ENCODE results near the gene CFAP61. TPM values are rescaled to one million over a fixed set of nuclear protein-coding genes. Genes with fewer than 3 reads are reported as not detected.

CFAP61 gene
- total RNA-seq, 6 experiments from 2014 or later: 0.26 TPM; not detected in 5

GRCh38 chr20:20225325-20226043 is 173.2 kb downstream of the CFAP61 start:
- Mint-ChIP-seq H3K27me3 (ENCODE audit: insufficient read depth) (no peaks in the 10 kb centered on the region; the same call in 1 of the 2 replicates), H3K27ac (no peak overlapping the region), H3K4me3 (no peak overlapping the region), H3K9me3 (no peaks in the 10 kb centered on the region; the same call in 1 of the 2 replicates), H3K36me3 (ENCODE audit: low read depth) (no peaks in the 10 kb centered on the region), H3K4me1 (ENCODE audit: low read depth) (no peaks in the 10 kb centered on the region)
- TF ChIP-seq CTCF (IDR thresholded peaks at IDR 0.05): no peak
- DNase-seq: no peak

- no peaks in the 10 kb centered on the region; the same call in 1 of the 2 replicates for H3K9me3 Mint-ChIP-seq
- H3K27me3 Mint-ChIP-seq (ENCODE audit: insufficient read depth): peaks cover under 1% of the 10 kb centered on the region
- no peaks in the 10 kb centered on the region for H3K36me3 Mint-ChIP-seq (ENCODE audit: low read depth)
- no peak for TF ChIP-seq CTCF (IDR thresholded peaks at IDR 0.05)
- no peaks in the 10 kb centered on the region for H3K4me1 Mint-ChIP-seq (ENCODE audit: low read depth)
- no peak overlapping the region for H3K4me3 Mint-ChIP-seq
- DNase-seq: no peak
- H3K27ac Mint-ChIP-seq: no peak overlapping the region
Measured at GRCh38 chr20:20226554-20226953, 174.2 kb downstream of the CFAP61 start.

GRCh38 chr20:20227013-20227571 is 174.8 kb downstream of the CFAP61 start:
- TF ChIP-seq CTCF (IDR thresholded peaks at IDR 0.05): no peak
- no peaks in the 10 kb centered on the region for H3K4me1 Mint-ChIP-seq (ENCODE audit: low read depth)
- H3K27ac Mint-ChIP-seq: no peak overlapping the region
- H3K4me3 Mint-ChIP-seq: no peak overlapping the region
- H3K27me3 Mint-ChIP-seq (ENCODE audit: insufficient read depth): peaks cover 5% of the 10 kb centered on the region
- H3K9me3 Mint-ChIP-seq: no peaks in the 10 kb centered on the region; the same call in 1 of the 2 replicates
- no peak for DNase-seq
- no peaks in the 10 kb centered on the region for H3K36me3 Mint-ChIP-seq (ENCODE audit: low read depth)

- Mint-ChIP-seq H3K9me3 (no peaks in the 10 kb centered on the region; the same call in 1 of the 2 replicates), H3K27ac (no peak overlapping the region), H3K4me1 (ENCODE audit: low read depth) (no peaks in the 10 kb centered on the region), H3K36me3 (ENCODE audit: low read depth) (no peaks in the 10 kb centered on the region), H3K4me3 (no peak overlapping the region), H3K27me3 (ENCODE audit: insufficient read depth) (peaks cover 10% of the 10 kb centered on the region)
- no peak for DNase-seq
- no peak for TF ChIP-seq CTCF (IDR thresholded peaks at IDR 0.05)
Measured at GRCh38 chr20:20228351-20228750, 176.0 kb downstream of the CFAP61 start.

- no peak for DNase-seq
- Mint-ChIP-seq H3K4me3 (no peak overlapping the region), H3K36me3 (ENCODE audit: low read depth) (no peaks in the 10 kb centered on the region), H3K9me3 (no peaks in the 10 kb centered on the region; the same call in 1 of the 2 replicates), H3K27ac (no peak overlapping the region), H3K27me3 (ENCODE audit: insufficient read depth) (peaks cover 10% of the 10 kb centered on the region), H3K4me1 (ENCODE audit: low read depth) (no peaks in the 10 kb centered on the region)
- TF ChIP-seq CTCF (IDR thresholded peaks at IDR 0.05): no peak
Measured at GRCh38 chr20:20229595-20229994, 177.3 kb downstream of the CFAP61 start.

Measured in HFFc6 (cell line).